GM19351 (cell line): ENCODE data around the gene XYLT2.
"Not testable (repeated sequence)": the region's sequence is repeated elsewhere in the genome, so short reads cannot be mapped to it uniquely, and the experiment has no call there.

Source experiments
- ATAC-seq: cut with Tn5 transposase; IDR thresholded peaks from one replicate; pipeline ENCODE4 v1.9.1; 2021; ENCODE audit warnings: mild to moderate bottlenecking, moderate library complexity; ENCODE audit not compliant: unreplicated experiment

XYLT2 gene

DNA sequence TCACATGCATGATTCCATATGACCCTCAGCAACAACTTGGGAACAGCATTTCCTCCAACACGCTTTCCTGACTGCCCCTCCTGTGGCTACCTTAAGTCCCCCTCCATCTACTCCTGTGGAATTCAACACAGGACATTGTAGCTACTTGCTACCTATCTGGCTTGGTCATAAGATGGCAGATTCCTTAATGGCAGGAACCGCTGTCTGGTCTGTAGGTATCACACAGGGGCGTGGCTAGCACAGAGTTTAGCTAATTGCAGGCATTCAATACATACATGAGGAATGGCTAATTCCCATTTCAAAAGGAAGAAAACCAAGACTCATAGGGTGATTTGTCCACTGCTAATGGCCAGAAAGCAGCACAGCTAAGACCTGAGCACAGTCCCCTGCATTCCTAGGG, 42.8 kb downstream of the XYLT2 start:
- no peak for ATAC-seq

DNA sequence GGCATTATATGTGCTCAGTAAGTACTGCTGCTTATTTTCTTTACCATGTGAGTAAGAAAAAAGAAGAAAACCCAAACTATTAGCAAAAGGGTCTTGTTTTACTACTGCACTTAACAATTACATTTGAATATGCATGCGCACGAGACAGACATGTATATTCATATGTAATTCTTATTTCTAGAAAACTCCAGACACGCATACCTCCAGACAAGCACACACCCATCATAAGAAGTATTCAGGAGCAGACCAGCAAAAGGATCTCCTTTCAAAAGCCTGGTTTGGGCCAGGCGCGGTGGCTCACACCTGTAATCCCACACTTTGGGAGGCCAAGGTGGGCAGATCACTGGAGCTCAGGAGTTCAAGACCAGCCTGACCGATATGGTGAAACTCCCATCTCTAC, 43.6 kb downstream of the XYLT2 start:
- no peak for ATAC-seq

DNA sequence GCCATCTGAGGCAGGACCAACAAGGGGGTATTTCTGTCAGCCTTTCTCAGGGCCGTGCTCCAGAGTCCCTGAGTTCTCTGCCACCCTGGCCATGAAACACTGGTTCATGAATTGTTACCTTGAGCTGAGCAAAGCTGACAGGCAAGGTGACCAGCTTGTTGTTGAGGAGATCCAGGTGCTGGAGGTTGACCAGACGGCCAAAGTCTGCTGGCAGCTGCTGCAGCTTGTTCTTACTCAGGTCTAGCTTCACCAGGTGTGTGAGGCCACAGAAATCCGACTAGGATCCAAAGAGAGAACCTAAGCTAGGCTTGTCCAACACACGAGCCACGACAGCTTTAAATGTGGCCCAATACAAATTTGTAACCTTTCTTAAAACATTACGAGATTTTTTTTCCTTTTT, 46.7 kb downstream of the XYLT2 start:
- no peak for ATAC-seq

DNA sequence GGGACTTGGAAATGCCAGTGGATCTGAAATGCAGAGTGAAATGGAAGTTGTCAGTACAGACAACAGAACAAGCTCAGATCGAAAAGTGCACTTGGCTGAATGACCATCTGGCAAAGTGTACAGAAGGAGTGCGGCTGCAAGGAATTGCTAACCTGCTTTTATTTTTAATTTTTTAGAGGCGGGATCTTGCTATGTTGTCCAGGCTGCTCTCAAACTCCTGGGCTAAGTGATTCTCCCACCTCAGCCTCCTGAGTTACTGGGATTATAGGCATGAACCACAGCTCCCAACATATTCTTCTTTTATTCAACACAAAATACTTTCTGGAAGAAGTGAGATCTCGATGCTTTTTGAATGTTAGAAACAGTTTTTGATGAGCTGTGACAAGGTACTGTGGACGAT, 47.8 kb downstream of the XYLT2 start:
- ATAC-seq = no peak

DNA sequence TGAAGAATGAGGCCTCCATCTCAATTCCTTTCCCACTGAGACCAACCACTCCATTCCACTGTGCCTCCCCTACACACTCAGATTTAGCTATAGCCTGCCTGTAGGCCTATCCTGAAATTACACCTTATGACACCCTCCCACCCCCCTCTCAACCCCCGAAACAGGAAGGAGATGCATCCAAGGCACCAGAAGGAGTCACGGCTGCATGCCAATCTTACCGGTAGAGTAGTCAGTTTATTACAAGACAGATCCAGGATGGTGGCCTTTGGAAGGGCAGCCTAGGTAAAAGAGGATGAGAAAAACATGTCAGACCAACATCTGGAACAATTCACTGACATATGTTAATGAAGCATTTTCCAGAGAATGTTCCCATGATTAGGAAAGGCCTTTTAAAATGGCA, 48.8 kb downstream of the XYLT2 start:
- no peak for ATAC-seq

DNA sequence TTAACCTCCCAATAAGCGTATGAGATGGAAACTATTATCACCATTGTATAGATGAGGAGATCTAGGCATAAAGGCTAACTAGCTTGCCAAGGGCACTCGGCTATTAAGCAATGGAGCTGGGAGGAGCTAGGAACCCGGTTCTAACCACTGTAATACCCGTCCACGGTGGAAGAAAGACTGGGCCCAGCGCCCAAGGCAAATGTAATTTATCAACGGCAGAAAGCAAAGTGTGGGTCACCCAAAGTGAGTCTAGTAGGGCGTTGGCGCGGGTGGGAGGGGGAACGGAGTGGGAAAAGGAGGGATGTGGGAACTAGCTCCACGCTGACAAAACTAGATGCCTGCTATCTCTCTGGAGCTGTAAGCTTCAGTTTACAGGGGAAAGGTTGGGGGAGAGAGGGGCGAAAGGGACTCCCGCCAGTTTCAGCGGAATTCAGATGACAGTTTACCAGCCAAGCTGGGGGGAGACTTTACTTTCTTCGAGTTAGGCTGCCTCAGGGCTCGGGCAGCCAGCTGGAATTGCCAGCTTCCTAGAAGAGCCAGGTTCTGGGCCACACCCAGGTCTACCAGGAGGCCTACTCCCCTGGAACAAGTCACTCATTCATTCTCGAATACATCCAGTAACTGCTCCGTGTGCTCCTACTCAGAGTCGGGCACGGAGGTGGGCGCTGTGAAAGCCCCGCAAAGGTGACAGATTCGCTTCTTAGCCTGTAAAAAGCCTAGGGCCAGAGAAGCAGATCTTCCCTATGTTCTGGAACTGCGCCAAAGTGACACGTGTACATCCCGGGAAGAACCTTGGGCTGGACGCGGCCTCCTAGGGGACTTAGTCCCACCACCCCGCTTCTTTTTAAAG, 50.6 kb downstream of the XYLT2 start:
- ATAC-seq = no peak

DNA sequence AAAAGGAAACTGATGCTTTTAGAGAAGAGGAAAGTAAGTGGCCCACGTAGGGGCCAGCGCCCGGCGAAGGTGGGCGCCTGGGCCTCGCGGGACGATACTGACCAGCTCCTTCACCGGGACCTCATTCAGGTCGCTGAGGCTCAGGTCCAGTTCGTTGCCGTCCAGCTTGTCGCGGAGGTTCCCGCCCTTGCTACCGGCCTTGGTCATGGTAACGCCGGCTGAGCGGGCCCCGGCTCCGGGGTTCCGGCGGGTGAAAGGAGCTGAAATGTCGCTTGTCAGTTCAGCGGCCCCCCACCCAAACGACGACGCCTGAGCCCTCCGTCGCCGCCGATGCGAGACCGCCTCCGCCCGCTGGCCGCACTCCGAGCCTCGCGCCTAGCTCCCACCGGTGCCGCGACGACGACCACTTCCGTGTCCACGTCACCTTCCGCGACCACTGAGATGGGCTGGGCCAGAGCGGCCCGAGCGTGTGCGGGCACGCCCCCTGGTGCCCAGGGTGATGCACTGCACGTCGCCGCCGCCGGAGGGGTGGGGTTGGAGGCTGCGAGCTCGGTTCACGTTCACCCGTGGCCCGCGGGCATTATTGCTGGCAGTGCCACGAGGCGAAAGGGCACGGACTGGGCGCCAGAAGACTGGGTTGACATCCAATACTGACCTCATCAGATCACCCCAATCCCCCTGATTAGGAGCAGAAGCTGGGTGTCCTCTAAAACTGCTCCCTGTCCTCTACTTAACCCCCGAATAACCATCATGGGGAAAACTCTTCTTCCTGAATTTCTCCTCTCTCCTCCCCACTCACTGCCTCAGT, 51.4 kb downstream of the XYLT2 start, which contains the start of gene LRRC59:
Gene LRRC59, minus strand, starts transcription at position 413 of the 808 bp plus-strand sequence. Its CDS starts 206 bp downstream, at position 207.
- ATAC-seq = peak; percentile 96

DNA sequence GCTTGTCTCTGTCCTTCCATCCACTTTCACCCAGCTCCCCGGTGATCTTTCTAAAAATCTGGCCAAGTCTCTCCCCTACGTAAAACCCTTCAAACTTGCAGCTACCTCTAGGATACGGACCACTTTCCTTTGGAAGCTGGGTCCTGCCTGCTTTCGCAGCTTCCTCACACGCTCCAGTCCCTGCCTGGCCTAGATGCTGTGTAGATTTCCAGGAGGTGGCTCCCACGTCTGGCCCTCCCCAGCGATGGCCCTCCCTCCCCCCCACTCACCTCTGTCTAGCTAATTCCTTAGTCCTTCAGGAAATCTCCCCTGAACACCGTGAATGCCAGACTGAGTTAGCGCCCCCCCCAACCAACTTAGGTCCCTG, 52.0 kb downstream of the XYLT2 start:
- ATAC-seq = no peak

DNA sequence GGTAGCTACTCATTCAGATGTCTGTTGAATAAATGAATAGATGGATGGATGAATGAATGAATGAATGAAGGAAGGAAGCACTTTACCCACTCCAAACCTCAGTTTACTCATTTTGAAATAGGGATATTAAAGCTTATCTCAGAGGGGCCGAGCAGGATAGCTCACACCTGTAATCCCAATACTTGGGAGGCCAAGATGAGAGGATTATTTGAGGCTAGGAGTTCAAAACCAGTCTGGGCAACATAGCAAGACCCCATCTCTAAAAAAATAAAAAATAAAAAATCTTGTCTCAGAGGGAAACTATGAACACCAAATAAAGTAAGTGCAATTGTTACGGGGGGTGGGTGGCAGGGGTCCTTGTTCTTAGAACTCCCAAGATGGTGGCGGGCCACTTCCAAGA, 52.7 kb downstream of the XYLT2 start:
- not testable (repeated sequence) for ATAC-seq

DNA sequence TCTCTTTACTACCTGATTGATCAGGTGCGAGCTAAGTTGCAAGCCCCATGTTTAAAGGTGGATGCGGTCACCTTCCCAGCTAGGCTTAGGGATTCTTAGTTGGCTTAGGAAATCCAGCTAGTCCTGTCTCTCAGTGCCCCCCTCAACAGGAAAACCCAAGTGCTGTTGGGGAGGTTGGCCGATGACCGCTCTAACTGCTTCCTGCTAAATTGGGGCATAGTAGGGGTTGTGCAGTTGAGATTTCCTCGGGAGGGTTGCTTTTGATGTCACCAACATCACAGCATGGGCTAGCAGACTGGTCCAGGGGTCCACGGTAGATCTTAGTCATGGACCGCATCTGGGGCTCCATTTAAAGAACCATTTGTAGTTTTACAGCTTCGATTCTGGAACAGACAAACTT, 53.7 kb downstream of the XYLT2 start:
- ATAC-seq = not testable (repeated sequence)

DNA sequence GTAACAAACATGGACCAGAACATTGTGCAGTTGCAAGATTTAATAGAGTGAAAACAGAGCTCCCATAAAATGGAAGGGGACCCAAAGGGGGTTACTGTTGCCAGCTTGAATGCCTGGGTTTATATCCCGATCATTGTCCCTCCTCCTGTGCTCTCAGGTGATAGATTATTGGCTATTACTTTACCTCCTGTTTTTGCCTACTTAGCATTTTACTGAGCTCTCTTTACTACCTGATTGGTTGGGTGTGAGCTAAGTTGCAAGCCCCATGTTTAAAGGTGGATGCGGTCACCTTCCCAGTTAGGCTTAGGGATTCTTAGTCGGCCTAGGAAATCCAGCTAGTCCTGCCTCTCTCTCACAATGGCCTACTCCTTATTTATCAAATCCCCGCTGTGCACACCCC, 59.4 kb downstream of the XYLT2 start:
- not testable (repeated sequence) for ATAC-seq

DNA sequence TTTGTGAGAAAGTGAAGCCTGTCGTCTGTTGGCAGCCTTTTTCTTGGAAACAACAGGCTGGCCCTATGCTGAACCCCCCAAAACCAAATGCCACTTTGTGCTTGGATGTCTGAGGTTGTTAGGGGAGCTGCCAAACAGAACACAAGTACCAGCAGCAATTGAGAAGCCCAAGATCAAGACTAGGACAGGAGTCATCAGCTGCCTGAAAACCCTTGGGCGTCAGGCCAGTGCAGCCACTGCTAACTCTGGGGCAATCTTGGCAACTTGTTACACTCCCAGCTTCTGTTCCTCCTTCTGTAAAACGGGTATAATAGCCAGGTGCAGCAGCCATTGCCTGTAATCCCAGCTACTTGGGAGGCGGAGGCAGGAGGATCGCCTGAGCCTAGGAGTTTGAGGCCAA, 60.7 kb downstream of the XYLT2 start:
- no peak for ATAC-seq

DNA sequence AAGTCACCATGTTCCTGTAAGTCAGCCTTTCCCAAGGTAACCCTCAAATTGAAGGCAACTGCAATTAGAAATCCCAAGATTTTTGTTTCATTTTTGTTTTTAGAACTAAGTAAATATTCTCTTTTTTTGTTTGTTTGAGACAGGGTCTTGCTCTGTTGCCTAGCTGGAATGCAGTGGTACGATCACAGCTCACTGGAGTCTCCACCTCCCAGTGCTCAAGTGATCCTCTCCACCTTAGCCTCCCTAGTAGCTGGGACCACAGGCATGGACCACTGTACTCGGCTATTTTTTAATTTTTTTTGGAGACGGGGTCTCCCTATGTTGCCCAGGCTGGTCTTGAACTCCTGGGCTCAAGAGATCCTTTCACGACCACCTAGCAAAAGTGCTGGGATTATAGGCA, 62.0 kb downstream of the XYLT2 start:
- no peak for ATAC-seq
